ENCODE measurements around the gene CKS2. TPM values are rescaled to one million over a fixed set of nuclear protein-coding genes. Genes with fewer than 3 reads are reported as not detected.

Gene CKS2
- total and polyA plus RNA-seq, 2 of the 4 experiments (the other 2 are of a cell fraction) = 192 to 261 TPM

DNA sequence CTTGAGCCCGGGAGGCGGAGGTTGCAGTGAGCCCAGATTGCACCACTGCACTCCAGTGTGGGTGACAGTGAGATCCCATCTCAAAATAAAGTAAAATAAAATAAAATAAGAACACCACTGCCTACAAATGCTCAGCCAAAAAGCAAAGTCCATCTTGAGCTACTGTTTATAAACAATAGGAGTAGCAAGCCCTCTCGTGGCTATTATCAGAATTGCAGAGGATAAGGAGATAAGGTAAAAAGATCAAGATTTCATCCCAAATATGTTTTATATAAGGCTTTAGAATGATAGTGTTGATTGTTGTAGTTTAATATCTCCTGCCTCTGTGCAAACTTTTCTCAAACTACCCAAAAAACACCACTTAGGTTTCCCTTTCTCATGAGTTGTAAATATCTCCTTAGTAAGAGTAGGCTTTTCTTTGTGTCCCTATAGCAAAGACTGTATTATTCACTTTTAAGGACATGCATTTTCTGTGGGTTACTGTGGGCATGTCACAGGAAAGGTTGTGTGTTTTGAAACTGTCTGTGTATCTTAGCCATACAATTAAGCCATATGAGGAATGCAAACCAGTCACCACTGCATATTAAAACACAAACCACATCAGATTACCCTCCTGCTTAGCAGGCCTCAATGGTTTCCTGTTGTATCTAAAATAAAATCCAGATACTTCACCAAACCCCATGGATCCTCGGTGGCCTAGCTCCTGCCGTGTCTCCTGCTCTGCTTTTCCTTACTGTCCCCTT lies 31.8 kb upstream of the CKS2 start:
- in situ Hi-C loops (cut with MboI; ENCODE audit: low sequenced_read_pairs) = loop anchor here (10.0 kb wide), 1 partner anchor 684 kb away; no protein-coding TSS in a partner anchor
- WGBS, 2 experiments (ENCODE audit: extremely low coverage in 2 of 2, insufficient read length in 1 of 2) = no CpG with 5 or more reads among the region's 5 CpGs
- Histone ChIP-seq H3K9me1 (ENCODE audit: insufficient read depth, low read length) (no peaks in the 10 kb centered on the region), H3K14ac (replicated peaks; ENCODE audit: low read depth, low read length) (no peak overlapping the region), H3K27ac (ENCODE audit: insufficient read depth, low read length) (no peak overlapping the region), H3K4me3 (ENCODE audit: insufficient read depth, low read depth, low read length) (no peak overlapping the region), H3K9me3 (ENCODE audit: control insufficient read depth, insufficient read depth, low read length) (peaks cover 2% of the 10 kb centered on the region), H2BK5ac (ENCODE audit: low read depth, low read length, poor library complexity, severe bottlenecking) (peak overlapping the region; percentile 71), H2BK20ac (ENCODE audit: low read depth, low read length) (no peak overlapping the region), H3K18ac (ENCODE audit: low read depth, low read length) (peak overlapping the region; percentile 29; the same call in 1 of the 2 replicates), H2BK15ac (ENCODE audit: low read depth, low read length) (0 out of 3 replicates have a peak overlapping the region, but pooled peaks have one; percentile 0), H3K23ac (ENCODE audit: low read depth, low read length) (no peak overlapping the region), H4K5ac (ENCODE audit: low read depth, low read length) (peak overlapping the region; percentile 37; the same call in 1 of the 2 replicates), H2AK9ac (replicated peaks; ENCODE audit: low read depth, low read length, poor library complexity) (no peak overlapping the region), H2AFZ (replicated peaks; ENCODE audit: low read length, poor library complexity) (no peak overlapping the region), H3K4me1 (ENCODE audit: control insufficient read depth, insufficient read depth, low read length) (peaks cover 7% of the 10 kb centered on the region; the same call in 1 of the 2 replicates), H4K20me1 (ENCODE audit: insufficient read depth, low read length) (no peaks in the 10 kb centered on the region), H3K4ac (ENCODE audit: low read depth, low read length) (no peak overlapping the region), H3K56ac (ENCODE audit: extremely low read depth, insufficient read depth, low read length) (no peak overlapping the region), H3K36me3 (ENCODE audit: control insufficient read depth, insufficient read depth, low read length) (no peaks in the 10 kb centered on the region), H3K4me2 (ENCODE audit: low read depth, low read length) (no peak overlapping the region; the same call in 1 of the 2 replicates), H3K9ac (ENCODE audit: low read depth, low read length) (no peak overlapping the region), H2AK5ac (ENCODE audit: low read depth, low read length) (no peak overlapping the region), H4K91ac (ENCODE audit: insufficient read depth, low read depth, low read length) (no peak overlapping the region), H3K27me3 (ENCODE audit: control insufficient read depth, insufficient read depth, low read length) (no peaks in the 10 kb centered on the region), H3K79me1 (ENCODE audit: low read depth in 1 of 2, low read length in 2 of 2) (no peaks in the 10 kb centered on the region), H2BK120ac (ENCODE audit: low read depth, low read length) (no peak overlapping the region), H4K8ac (ENCODE audit: low read depth in 2 of 2, low read length in 2 of 2) (no peak overlapping the region)
- ATAC-seq (ENCODE audit: low read depth) (peak; percentile 39; the same call in 1 of the 2 replicates), DNase-seq (peak; percentile 71)
- no TSS peak for BruUV-seq (replicated peaks)
- ChIA-PET CTCF (interaction anchor here (0.6 to 1.4 kb wide), 8 partner anchors 10 to 270 kb away, joined by 3 to 7 read pairs (median 3); no protein-coding TSS in a partner anchor), POLR2A (ENCODE audit: unreplicated experiment) (no interaction called here)
- dilution Hi-C loops (cut with HindIII; ENCODE audit: low sequenced_read_pairs, unreplicated experiment) = no loop called here
- TF ChIP-seq RAD21 (IDR thresholded peaks at IDR 0.05; ENCODE audit: low read length) (peak; percentile 72), CEBPB (IDR thresholded peaks at IDR 0.05; ENCODE audit: low read depth, low read length) (no peak), NFE2L2 (IDR thresholded peaks at IDR 0.05; ENCODE audit: low read depth, low read length) (no peak), POLR2A (IDR thresholded peaks at IDR 0.05; ENCODE audit: low read depth, low read length) (no peak), SMC3 (IDR thresholded peaks at IDR 0.05; ENCODE audit: low read depth, low read length) (peak; percentile 70)
- TF ChIP-seq, protein P1, sequence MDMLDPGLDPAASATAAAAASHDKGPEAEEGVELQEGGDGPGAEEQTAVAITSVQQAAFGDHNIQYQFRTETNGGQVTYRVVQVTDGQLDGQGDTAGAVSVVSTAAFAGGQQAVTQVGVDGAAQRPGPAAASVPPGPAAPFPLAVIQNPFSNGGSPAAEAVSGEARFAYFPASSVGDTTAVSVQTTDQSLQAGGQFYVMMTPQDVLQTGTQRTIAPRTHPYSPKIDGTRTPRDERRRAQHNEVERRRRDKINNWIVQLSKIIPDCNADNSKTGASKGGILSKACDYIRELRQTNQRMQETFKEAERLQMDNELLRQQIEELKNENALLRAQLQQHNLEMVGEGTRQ (IDR thresholded peaks at IDR 0.05; ENCODE audit: low read depth, low read length) = no peak
- TF ChIP-seq, protein P2, sequence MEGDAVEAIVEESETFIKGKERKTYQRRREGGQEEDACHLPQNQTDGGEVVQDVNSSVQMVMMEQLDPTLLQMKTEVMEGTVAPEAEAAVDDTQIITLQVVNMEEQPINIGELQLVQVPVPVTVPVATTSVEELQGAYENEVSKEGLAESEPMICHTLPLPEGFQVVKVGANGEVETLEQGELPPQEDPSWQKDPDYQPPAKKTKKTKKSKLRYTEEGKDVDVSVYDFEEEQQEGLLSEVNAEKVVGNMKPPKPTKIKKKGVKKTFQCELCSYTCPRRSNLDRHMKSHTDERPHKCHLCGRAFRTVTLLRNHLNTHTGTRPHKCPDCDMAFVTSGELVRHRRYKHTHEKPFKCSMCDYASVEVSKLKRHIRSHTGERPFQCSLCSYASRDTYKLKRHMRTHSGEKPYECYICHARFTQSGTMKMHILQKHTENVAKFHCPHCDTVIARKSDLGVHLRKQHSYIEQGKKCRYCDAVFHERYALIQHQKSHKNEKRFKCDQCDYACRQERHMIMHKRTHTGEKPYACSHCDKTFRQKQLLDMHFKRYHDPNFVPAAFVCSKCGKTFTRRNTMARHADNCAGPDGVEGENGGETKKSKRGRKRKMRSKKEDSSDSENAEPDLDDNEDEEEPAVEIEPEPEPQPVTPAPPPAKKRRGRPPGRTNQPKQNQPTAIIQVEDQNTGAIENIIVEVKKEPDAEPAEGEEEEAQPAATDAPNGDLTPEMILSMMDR (conservative IDR thresholded peaks at IDR 0.05; ENCODE audit: low read depth, low read length) = peak; percentile 75
- TF ChIP-seq, protein P3, sequence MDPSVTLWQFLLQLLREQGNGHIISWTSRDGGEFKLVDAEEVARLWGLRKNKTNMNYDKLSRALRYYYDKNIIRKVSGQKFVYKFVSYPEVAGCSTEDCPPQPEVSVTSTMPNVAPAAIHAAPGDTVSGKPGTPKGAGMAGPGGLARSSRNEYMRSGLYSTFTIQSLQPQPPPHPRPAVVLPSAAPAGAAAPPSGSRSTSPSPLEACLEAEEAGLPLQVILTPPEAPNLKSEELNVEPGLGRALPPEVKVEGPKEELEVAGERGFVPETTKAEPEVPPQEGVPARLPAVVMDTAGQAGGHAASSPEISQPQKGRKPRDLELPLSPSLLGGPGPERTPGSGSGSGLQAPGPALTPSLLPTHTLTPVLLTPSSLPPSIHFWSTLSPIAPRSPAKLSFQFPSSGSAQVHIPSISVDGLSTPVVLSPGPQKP (IDR thresholded peaks at IDR 0.05; ENCODE audit: borderline replicate concordance, low read depth, low read length) = no peak
- intact Hi-C loops (cut with micrococcal nuclease) = loop anchor here (2.0 to 10.0 kb wide), 3 partner anchors 98 to 684 kb away; no protein-coding TSS in a partner anchor

All from IMR-90 (cell line).